Transverse colon (tissue), 4 donors: ENCODE results near the gene SYNE1. TPM values are rescaled to one million over a fixed set of nuclear protein-coding genes. Genes with fewer than 3 reads are reported as not detected.

Source experiments
- DNase-seq: peaks from one replicate; pipeline ENCODE4 v3.0.0-alpha.2; 2019
- H3K27ac ChIP-seq, 4 donors: fragments of 200-600 bp; sonication (generic); 2 replicates each; pipeline ENCODE4 v1.5.1; 2016 to 2018; ENCODE audit warnings: inconsistent platforms in 4 of 4
- H3K27me3 ChIP-seq: fragments of 200-600 bp; sonication (generic); 2 replicates; pipeline ENCODE4 v1.5.1; 2017; ENCODE audit warnings: inconsistent platforms
- H3K36me3 ChIP-seq, 4 donors: fragments of 200-600 bp; sonication (generic); 2 replicates each; pipeline ENCODE4 v1.5.1; 2017 to 2019; ENCODE audit warnings: inconsistent platforms in 4 of 4
- H3K4me1 ChIP-seq, 4 donors: fragments of 200-600 bp; sonication (generic); 2 replicates each; pipeline ENCODE4 v1.5.1; 2017 to 2020; ENCODE audit warnings: inconsistent platforms in 4 of 4
- H3K4me3 ChIP-seq, 4 donors: fragments of 200-600 bp; sonication (generic); 1 replicate in 1 of 4; 2 replicates in 3 of 4; pipeline versions ENCODE4 v1.5.1 to v1.6.1; 2017 to 2019; ENCODE audit warnings: inconsistent platforms in 4 of 4
- H3K9me3 ChIP-seq, 2 donors: fragments of 200-600 bp; sonication (generic); 2 replicates each; pipeline ENCODE4 v1.5.1; 2017 to 2019; ENCODE audit warnings: inconsistent platforms in 2 of 2
- EP300 ChIP-seq: sonication (generic); formaldehyde crosslinking; IDR thresholded peaks from one replicate; pipeline ENCODE4 v1.6.1; 2017; ENCODE audit warnings: antibody characterized with exemption, low read depth
- POLR2A ChIP-seq: fragments of 450-650 bp; IDR thresholded peaks from one replicate; pipeline ENCODE4 v1.6.1; 2016; ENCODE audit warnings: antibody characterized with exemption, mild to moderate bottlenecking, moderate library complexity
- POLR2AphosphoS5 ChIP-seq, 3 donors: sonication (generic); formaldehyde crosslinking; IDR thresholded peaks; one replicate each; pipeline ENCODE4 v1.6.1; 2016; ENCODE audit warnings: antibody characterized with exemption in 3 of 3
- WGBS, 2 donors: methylation state at CpG; one replicate each; pipeline ENCODE4 v1.1.5; 2018; ENCODE audit warnings: low coverage in 1 of 2; 5-methylcytosine and 5-hydroxymethylcytosine counted together
- in situ Hi-C, 4 donors: fragments of 200-750 bp; cut with MboI; loops; one replicate each; pipeline versions ENCODE4 v1.15.0 to v1.15.1; 2017; ENCODE audit warnings: low sequenced_read_pairs in 3 of 4, low pct_ligation_motif_present in 1 of 4, low pct_unique_long_range_greater_than_20kb in 1 of 4
- intact Hi-C: fragments of 100-400 bp; cut with DNase I; formaldehyde crosslinking; loops from one replicate; pipeline ENCODE4 v1.15.1; 2023; ENCODE audit warnings: low total_unique reads
- total RNA-seq, 4 donors: library from RNA; depleted of rRNA; stranded (reverse); fragments of >200 nt; gene quantifications; one replicate each; pipeline ENCODE4 v1.1.0, GENCODE V29; 2016
- TF ChIP-seq, protein P1 (sequence below), 5 experiments: fragments of 200-600 bp in 3 of 5; fragments of 450-650 bp in 2 of 5; sonication (generic) in 3 of 5; IDR thresholded peaks; 1 replicate in 2 of 5; 2 replicates in 3 of 5; pipeline ENCODE4 v1.5.1; 2016 to 2017; ENCODE audit warnings: antibody characterized with exemption in 5 of 5, inconsistent platforms in 3 of 5, mild to moderate bottlenecking in 2 of 5, moderate library complexity in 1 of 5

Gene SYNE1
- total RNA-seq, 4 donors from 2014 or later, result 31.4 to 87.2 (median 59.7) TPM

- Histone ChIP-seq H3K36me3 (no peaks in the 10 kb centered on the region), H3K9me3 (no peaks in the 10 kb centered on the region), H3K4me1 (no peaks in the 10 kb centered on the region), H3K27ac (no peak overlapping the region), H3K27me3 (no peaks in the 10 kb centered on the region), H3K4me3 (no peak overlapping the region)
- intact Hi-C loops (no loop called here), in situ Hi-C loops (no loop called here)
- TF ChIP-seq, protein P1, sequence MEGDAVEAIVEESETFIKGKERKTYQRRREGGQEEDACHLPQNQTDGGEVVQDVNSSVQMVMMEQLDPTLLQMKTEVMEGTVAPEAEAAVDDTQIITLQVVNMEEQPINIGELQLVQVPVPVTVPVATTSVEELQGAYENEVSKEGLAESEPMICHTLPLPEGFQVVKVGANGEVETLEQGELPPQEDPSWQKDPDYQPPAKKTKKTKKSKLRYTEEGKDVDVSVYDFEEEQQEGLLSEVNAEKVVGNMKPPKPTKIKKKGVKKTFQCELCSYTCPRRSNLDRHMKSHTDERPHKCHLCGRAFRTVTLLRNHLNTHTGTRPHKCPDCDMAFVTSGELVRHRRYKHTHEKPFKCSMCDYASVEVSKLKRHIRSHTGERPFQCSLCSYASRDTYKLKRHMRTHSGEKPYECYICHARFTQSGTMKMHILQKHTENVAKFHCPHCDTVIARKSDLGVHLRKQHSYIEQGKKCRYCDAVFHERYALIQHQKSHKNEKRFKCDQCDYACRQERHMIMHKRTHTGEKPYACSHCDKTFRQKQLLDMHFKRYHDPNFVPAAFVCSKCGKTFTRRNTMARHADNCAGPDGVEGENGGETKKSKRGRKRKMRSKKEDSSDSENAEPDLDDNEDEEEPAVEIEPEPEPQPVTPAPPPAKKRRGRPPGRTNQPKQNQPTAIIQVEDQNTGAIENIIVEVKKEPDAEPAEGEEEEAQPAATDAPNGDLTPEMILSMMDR (IDR thresholded peaks at IDR 0.05), result no peak
- TF ChIP-seq POLR2AphosphoS5 (IDR thresholded peaks at IDR 0.05), result no peak
- no peak for TF ChIP-seq POLR2A
- TF ChIP-seq EP300, result no peak
- 85 to 100% methylated on average over 1 to 6 of the region's 6 CpGs for WGBS, 2 donors
- no peak for DNase-seq
Observed at GRCh38 chr6:152391179-152391880, 245.8 kb downstream of the SYNE1 start.

DNA sequence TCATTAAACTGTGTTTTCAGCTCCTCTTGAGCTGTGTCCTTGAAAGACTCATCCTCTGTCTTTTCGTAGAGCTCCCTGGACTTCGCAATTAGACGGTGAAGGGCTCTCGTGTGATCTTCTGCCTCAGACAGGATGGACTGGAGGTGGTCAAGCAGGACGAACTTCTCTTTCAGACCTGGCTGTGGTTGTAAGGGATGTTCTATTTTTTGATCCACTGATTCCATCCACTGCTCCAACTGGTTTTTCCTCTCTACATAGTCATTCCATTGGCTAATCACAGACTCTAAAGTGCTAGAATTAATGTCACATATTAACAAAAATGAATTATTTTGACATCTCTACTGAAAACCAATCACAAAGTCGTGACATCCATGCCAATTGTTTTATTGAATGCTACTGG, 250.1 kb downstream of the SYNE1 start:
- no peak overlapping the region for H3K4me3 ChIP-seq
- H3K27ac ChIP-seq, result no peak overlapping the region
- no peaks in the 10 kb centered on the region for H3K36me3 ChIP-seq
- intact Hi-C loops (no loop called here), in situ Hi-C loops (no loop called here)
- TF ChIP-seq POLR2A (no peak), EP300 (no peak), POLR2AphosphoS5 (IDR thresholded peaks at IDR 0.05) (no peak)
- TF ChIP-seq, protein P1 (IDR thresholded peaks at IDR 0.05), result no peak
- WGBS, 2 donors, result 17 to 80% methylated on average over 1 to 6 of the region's 6 CpGs
- no peaks in the 10 kb centered on the region for H3K9me3 ChIP-seq
- H3K27me3 ChIP-seq, result no peaks in the 10 kb centered on the region
- H3K4me1 ChIP-seq, result no peaks in the 10 kb centered on the region
- no peak for DNase-seq

DNA sequence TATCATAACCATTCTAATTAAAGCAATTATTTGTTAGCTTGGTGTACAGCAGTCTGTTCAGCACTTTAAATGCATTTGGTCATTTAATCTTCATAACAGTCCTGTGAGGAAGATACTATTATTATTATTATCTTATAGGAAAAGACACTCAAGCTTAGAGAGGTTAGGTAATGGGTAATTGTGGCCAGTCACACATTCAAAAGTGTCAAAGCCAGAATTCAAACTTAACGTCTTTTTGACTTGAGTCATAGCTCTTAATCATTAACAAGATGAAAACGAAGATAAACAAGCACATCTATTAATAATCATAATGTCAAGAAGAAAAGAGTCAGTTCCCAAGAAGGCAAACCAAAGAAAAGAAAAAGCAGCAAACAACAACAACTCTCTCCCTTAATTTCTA, 251.0 kb downstream of the SYNE1 start:
- no peak for DNase-seq
- no peaks in the 10 kb centered on the region for H3K9me3 ChIP-seq
- TF ChIP-seq POLR2A, result no peak
- TF ChIP-seq, protein P1 (IDR thresholded peaks at IDR 0.05), result no peak
- no peak for TF ChIP-seq POLR2AphosphoS5 (IDR thresholded peaks at IDR 0.05)
- no peak for TF ChIP-seq EP300
- in situ Hi-C loops, result no loop called here
- H3K4me3 ChIP-seq, result no peak overlapping the region
- no peaks in the 10 kb centered on the region for H3K27me3 ChIP-seq
- WGBS, 2 donors, result 42 to 48% methylated on average over 2 of the region's 2 CpGs
- H3K4me1 ChIP-seq, result no peaks in the 10 kb centered on the region
- H3K27ac ChIP-seq, result no peak overlapping the region
- H3K36me3 ChIP-seq, result no peaks in the 10 kb centered on the region
- intact Hi-C loops, result no loop called here

DNA sequence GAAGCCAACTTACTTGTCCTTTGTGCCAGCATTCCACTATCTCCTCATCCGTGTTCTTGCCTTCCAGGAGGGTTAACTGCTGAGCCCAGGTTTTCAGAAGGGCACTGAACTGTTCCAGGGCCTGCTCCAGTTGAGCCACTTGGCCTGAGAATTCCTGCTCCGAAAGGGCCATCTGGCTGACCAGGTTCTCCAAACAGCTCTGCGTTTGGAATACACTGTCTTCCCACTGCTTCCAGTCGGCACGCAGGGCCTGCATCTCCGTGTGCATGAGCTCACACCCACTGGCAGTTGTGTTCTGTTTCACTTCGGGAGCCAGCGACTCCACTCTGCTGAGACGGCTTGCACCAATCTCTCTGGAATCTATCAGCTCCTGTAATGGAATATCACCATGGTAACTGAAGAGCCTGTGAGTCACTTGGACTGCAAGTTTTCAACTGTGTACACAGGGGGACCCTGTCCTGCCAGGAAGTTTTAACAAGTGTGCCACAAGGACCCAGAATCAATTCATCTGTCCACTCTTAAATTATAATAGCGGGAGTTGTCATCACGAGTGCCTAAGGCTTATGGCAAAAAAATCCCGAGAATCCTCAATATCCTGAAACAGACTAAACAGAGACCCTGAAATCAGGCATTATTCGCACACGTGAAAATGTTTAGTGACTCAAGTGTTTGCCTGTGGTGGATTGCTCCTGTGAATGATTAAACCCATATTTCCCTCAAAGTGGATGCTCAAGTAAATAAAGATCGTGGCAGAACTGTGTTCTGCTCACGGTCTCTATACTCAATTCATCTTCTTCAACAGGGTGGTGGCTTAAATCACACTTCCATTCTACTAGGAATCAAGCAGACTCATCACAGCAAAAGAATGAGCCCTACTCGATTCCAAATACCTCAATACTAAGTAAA, 255.9 kb downstream of the SYNE1 start:
- no peaks in the 10 kb centered on the region for H3K4me1 ChIP-seq
- TF ChIP-seq POLR2AphosphoS5 (IDR thresholded peaks at IDR 0.05) (peak; percentile 80 to 92 (median 92)), EP300 (peak; percentile 29), POLR2A (peak; percentile 76)
- TF ChIP-seq, protein P1 (IDR thresholded peaks at IDR 0.05), result no peak
- no peaks in the 10 kb centered on the region for H3K9me3 ChIP-seq
- in situ Hi-C loops (no loop called here), intact Hi-C loops (no loop called here)
- peak; percentile 53 for DNase-seq
- no peaks in the 10 kb centered on the region for H3K36me3 ChIP-seq
- WGBS, 2 donors, result 17 to 39% methylated on average over 3 to 17 of the region's 17 CpGs
- no peaks in the 10 kb centered on the region for H3K27me3 ChIP-seq
- H3K4me3 ChIP-seq, result peak overlapping the region; percentile 13 to 38 (median 30)
- peak overlapping the region; percentile 83 to 89 (median 84) for H3K27ac ChIP-seq
